C4-2B (cell line): Measurements from ENCODE around the gene LRRC49.
"Not testable (repeated sequence)": the region's sequence is repeated elsewhere in the genome, so short reads cannot be mapped to it uniquely, and the experiment has no call there.

Experiments used
- H3K27ac ChIP-seq: fragments of 450-650 bp; 2 replicates; pipeline ENCODE4 v1.5.1; 2017
- CTCF ChIP-seq: fragments of 450-650 bp; conservative IDR thresholded peaks from 2 replicates; pipeline ENCODE4 v1.5.1; 2017; ENCODE audit warnings: mild to moderate bottlenecking
- ZFX ChIP-seq: fragments of 450-650 bp; IDR thresholded peaks from 2 replicates; pipeline ENCODE4 v1.6.1; 2017

The LRRC49 gene

GRCh38 chr15:71008250-71008870 lies 115.7 kb downstream of the LRRC49 start:
- H3K27ac ChIP-seq, result no peak overlapping the region
- TF ChIP-seq CTCF, result no peak
- no peak for TF ChIP-seq ZFX

GRCh38 chr15:71010472-71010871 lies 117.8 kb downstream of the LRRC49 start:
- TF ChIP-seq ZFX, result no peak
- TF ChIP-seq CTCF, result no peak
- no peak overlapping the region for H3K27ac ChIP-seq

- no peak overlapping the region for H3K27ac ChIP-seq
- TF ChIP-seq ZFX (no peak), CTCF (no peak)
Measured at GRCh38 chr15:71010997-71011396, 118.4 kb downstream of the LRRC49 start.

- TF ChIP-seq CTCF (peak; percentile 97), ZFX (no peak)
Measured at GRCh38 chr15:71011503-71012155, 119.0 kb downstream of the LRRC49 start.

GRCh38 chr15:71013446-71013845 lies 120.8 kb downstream of the LRRC49 start:
- TF ChIP-seq ZFX (no peak), CTCF (no peak)
- H3K27ac ChIP-seq, result no peak overlapping the region

More at GRCh38 chr15:71011503-71012155, 119.0 kb downstream of the LRRC49 start:
- H3K27ac ChIP-seq, result no peak overlapping the region

- TF ChIP-seq CTCF (no peak), ZFX (no peak)
- H3K27ac ChIP-seq, result no peak overlapping the region
Measured at GRCh38 chr15:71015342-71015741, 122.7 kb downstream of the LRRC49 start.

- not testable (repeated sequence) for H3K27ac ChIP-seq
Measured at GRCh38 chr15:71031232-71031631, 138.6 kb downstream of the LRRC49 start.

GRCh38 chr15:71035478-71035877 lies 142.9 kb downstream of the LRRC49 start:
- not testable (repeated sequence) for H3K27ac ChIP-seq
